Left hindlimb (tissue), 1 donor: Measurements from ENCODE around the gene USP9Y.
A peak's percentile ranks its signal among the peaks of the same experiment; 100 is the strongest.
"Not testable (repeated sequence)": the region's sequence is repeated elsewhere in the genome, so short reads cannot be mapped to it uniquely, and the experiment has no call there.

Experiments used
- DNase-seq: peaks from one replicate; pipeline ENCODE4 v3.0.0-alpha.2; 2018

The USP9Y gene

GRCh38 chrY:12701181-12701695, at the start of gene USP9Y:
USP9Y (plus strand) TSS chrY:12701231; CDS start chrY:12709448, 8,217 bp downstream.
- no peak for DNase-seq

GRCh38 chrY:12651621-12652036, 49.4 kb upstream of the USP9Y start:
- DNase-seq: no peak

- peak; percentile 91 for DNase-seq
Measured at GRCh38 chrY:12661745-12662681, 39.0 kb upstream of the USP9Y start.

GRCh38 chrY:12662745-12663591, 38.1 kb upstream of the USP9Y start:
- peak; percentile 47 for DNase-seq

- not testable (repeated sequence) for DNase-seq
Measured at GRCh38 chrY:12663845-12664244, 37.2 kb upstream of the USP9Y start.

GRCh38 chrY:12678111-12678510, 22.9 kb upstream of the USP9Y start:
- DNase-seq: no peak

GRCh38 chrY:12681535-12681934, 19.5 kb upstream of the USP9Y start:
- no peak for DNase-seq

GRCh38 chrY:12688337-12688736, 12.7 kb upstream of the USP9Y start:
- DNase-seq: no peak

- DNase-seq: no peak
Measured at GRCh38 chrY:12700087-12700486, 944 bp upstream of the USP9Y start.

GRCh38 chrY:12702174-12702573, 1.1 kb downstream of the USP9Y start:
- DNase-seq: no peak

- DNase-seq: no peak
Measured at GRCh38 chrY:12710460-12710859, 9.4 kb downstream of the USP9Y start.

GRCh38 chrY:12715376-12715775, 14.3 kb downstream of the USP9Y start:
- DNase-seq: no peak

- DNase-seq: no peak
Measured at GRCh38 chrY:12729746-12730145, 28.7 kb downstream of the USP9Y start.

GRCh38 chrY:12733625-12734024, 32.6 kb downstream of the USP9Y start:
- no peak for DNase-seq

- no peak for DNase-seq
Measured at GRCh38 chrY:12734051-12734450, 33.0 kb downstream of the USP9Y start.

- DNase-seq: no peak
Measured at GRCh38 chrY:12741414-12741813, 40.4 kb downstream of the USP9Y start.

GRCh38 chrY:12742725-12743124, 41.7 kb downstream of the USP9Y start:
- no peak for DNase-seq

- DNase-seq: no peak
Measured at GRCh38 chrY:12744091-12744490, 43.1 kb downstream of the USP9Y start.

GRCh38 chrY:12749293-12749692, 48.3 kb downstream of the USP9Y start:
- no peak for DNase-seq

- no peak for DNase-seq
Measured at GRCh38 chrY:12752856-12753255, 51.8 kb downstream of the USP9Y start.

GRCh38 chrY:12756021-12756420, 55.0 kb downstream of the USP9Y start:
- DNase-seq: no peak

GRCh38 chrY:12765976-12766375, 64.9 kb downstream of the USP9Y start:
- no peak for DNase-seq

GRCh38 chrY:12784521-12784920, 83.5 kb downstream of the USP9Y start:
- DNase-seq: no peak
